Activated T-helper 2 cell treated with anti-CD3 and anti-CD28 coated beads, Interferon-gamma antibody, Interleukin-2, Interleukin-4, amounts not matched to agents 10 μg/mL and 5 μg/mL and 100 μg/mL, durations not matched to agents 14 hours and 24 hours and 36 hours (primary cell): ENCODE data around the gene GALNT12. TPM values are rescaled to one million over a fixed set of nuclear protein-coding genes. Genes with fewer than 3 reads are reported as not detected.
A peak's percentile ranks its signal among the peaks of the same experiment; 100 is the strongest.

Source experiments
- DNase-seq: peaks from one replicate; pipeline ENCODE4 v3.0.0; 2021; ENCODE audit warnings: low spot score
- H3K27ac Mint-ChIP-seq: one replicate; pipeline ENCODE4 v1.8.0; 2021; ENCODE audit warnings: mixed read lengths
- H3K27me3 Mint-ChIP-seq: one replicate; pipeline ENCODE4 v1.8.0; 2021; ENCODE audit warnings: low read depth, mixed read lengths
- H3K36me3 Mint-ChIP-seq: one replicate; pipeline ENCODE4 v1.8.0; 2021; ENCODE audit warnings: low read depth, mixed read lengths
- H3K4me1 Mint-ChIP-seq: one replicate; pipeline ENCODE4 v1.8.0; 2021; ENCODE audit warnings: low read depth, mixed read lengths
- H3K4me3 Mint-ChIP-seq: one replicate; pipeline ENCODE4 v1.8.0; 2021; ENCODE audit warnings: low read depth, mild to moderate bottlenecking, moderate library complexity, mixed read lengths
- H3K9me3 Mint-ChIP-seq: one replicate; pipeline ENCODE4 v1.8.0; 2021; ENCODE audit warnings: mixed read lengths
- intact Hi-C: fragments of 100-400 bp; cut with micrococcal nuclease; formaldehyde crosslinking; loops from one replicate; pipeline ENCODE4 v1.15.1; 2023
- total RNA-seq: library from RNA; stranded (reverse); gene quantifications from 2 replicates; pipeline ENCODE4 v1.2.3, GENCODE V29; 2022

GALNT12 gene
- 2.3 and 2.8 TPM in 2 replicates for total RNA-seq

- Mint-ChIP-seq H3K9me3 (no peaks in the 10 kb centered on the region), H3K27me3 (peaks cover 61% of the 10 kb centered on the region), H3K36me3 (peaks cover 2% of the 10 kb centered on the region), H3K4me3 (peak within 1 kb of the TSS; percentile 79), H3K27ac (no peak within 1 kb of the TSS), H3K4me1 (peaks cover 18% of the 10 kb centered on the region)
- intact Hi-C loops = no loop called here
- DNase-seq = peak; percentile 28
These were observed at the start of gene GALNT12 for GRCh38 chr9:98807070-98807813. GALNT12 (plus strand) TSS chr9:98807670; CDS start chr9:98807699, 29 bp downstream.

GRCh38 chr9:98760231-98760630 is 47.2 kb upstream of the GALNT12 start:
- H3K27ac Mint-ChIP-seq = no peak overlapping the region
- H3K4me1 Mint-ChIP-seq = no peaks in the 10 kb centered on the region
- no peaks in the 10 kb centered on the region for H3K36me3 Mint-ChIP-seq
- no peaks in the 10 kb centered on the region for H3K27me3 Mint-ChIP-seq
- DNase-seq = no peak
- H3K4me3 Mint-ChIP-seq = no peak overlapping the region
- H3K9me3 Mint-ChIP-seq = peaks cover 11% of the 10 kb centered on the region
- intact Hi-C loops = no loop called here

DNA sequence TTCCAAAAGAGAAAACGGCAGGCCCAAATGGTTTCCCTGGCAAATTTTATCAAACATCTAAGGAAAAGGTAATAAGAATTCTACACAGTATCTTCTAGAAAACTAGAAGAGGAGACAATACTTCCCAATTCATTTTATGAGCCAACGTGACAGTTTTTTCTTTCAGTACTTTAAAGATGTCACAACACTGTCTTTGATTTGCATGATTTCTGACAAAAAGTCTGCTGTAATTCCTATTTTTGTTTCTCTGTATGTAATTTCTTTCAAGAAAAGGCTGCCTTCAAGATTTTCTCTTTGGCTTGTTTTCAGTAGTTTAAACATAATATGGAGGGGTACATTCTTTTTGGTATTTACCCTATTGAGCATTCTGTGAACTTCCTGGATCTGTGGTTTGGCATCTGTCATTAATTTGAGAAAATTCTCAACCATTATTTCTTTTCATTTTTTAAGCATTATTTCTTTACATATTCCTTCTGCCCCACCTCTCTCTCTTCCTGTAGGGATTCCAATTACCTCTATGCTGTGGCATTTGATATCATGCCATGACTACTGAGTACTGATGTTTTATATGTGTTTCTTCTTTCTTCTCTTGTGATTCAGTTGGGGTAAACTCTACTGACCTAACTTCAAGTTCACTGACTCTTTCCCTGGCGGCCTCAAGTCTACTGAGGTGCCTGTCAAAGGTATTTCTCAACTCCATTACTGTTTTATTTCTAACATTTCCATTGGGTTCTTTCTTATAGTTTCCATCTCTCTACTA is 43.3 kb upstream of the GALNT12 start:
- no peak for DNase-seq
- Mint-ChIP-seq H3K4me3 (no peak overlapping the region), H3K27ac (no peak overlapping the region), H3K27me3 (no peaks in the 10 kb centered on the region), H3K36me3 (no peaks in the 10 kb centered on the region), H3K9me3 (no peaks in the 10 kb centered on the region), H3K4me1 (no peaks in the 10 kb centered on the region)
- intact Hi-C loops = no loop called here

DNA sequence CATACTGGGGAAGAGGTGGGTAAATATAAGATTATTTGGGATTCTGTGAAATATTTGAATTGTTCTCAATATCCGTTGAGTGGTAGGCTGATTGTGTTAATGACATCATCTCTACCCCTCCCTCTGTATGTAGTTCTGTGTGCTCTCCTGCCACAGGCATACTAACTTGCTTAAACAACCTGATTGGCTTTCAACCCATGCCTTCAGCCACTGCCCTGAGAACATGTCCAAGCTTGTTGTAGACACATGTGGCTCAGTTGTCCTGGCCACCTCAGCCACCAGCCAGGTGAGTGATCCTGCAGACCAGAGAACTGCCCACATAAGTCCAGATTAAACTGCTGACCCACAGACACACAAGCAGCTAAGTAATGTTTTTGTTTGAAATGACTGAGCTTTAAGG is 42.2 kb upstream of the GALNT12 start:
- intact Hi-C loops = no loop called here

GRCh38 chr9:98766586-98766985 is 40.9 kb upstream of the GALNT12 start:
- no peaks in the 10 kb centered on the region for H3K9me3 Mint-ChIP-seq
- no peak for DNase-seq
- no peak overlapping the region for H3K27ac Mint-ChIP-seq
- intact Hi-C loops = no loop called here
- no peaks in the 10 kb centered on the region for H3K27me3 Mint-ChIP-seq
- H3K4me3 Mint-ChIP-seq = no peak overlapping the region
- H3K36me3 Mint-ChIP-seq = no peaks in the 10 kb centered on the region
- H3K4me1 Mint-ChIP-seq = no peaks in the 10 kb centered on the region

More for the DNA sequence above, 42.2 kb upstream of the GALNT12 start:
- Mint-ChIP-seq H3K36me3 (no peaks in the 10 kb centered on the region), H3K27me3 (no peaks in the 10 kb centered on the region), H3K4me3 (no peak overlapping the region), H3K9me3 (no peaks in the 10 kb centered on the region), H3K4me1 (no peaks in the 10 kb centered on the region), H3K27ac (no peak overlapping the region)
- DNase-seq = no peak

GRCh38 chr9:98767196-98767595 is 40.3 kb upstream of the GALNT12 start:
- Mint-ChIP-seq H3K4me3 (no peak overlapping the region), H3K9me3 (no peaks in the 10 kb centered on the region), H3K4me1 (no peaks in the 10 kb centered on the region), H3K27me3 (no peaks in the 10 kb centered on the region), H3K27ac (no peak overlapping the region), H3K36me3 (no peaks in the 10 kb centered on the region)
- intact Hi-C loops = no loop called here
- no peak for DNase-seq

- H3K4me1 Mint-ChIP-seq = no peaks in the 10 kb centered on the region
- no peaks in the 10 kb centered on the region for H3K27me3 Mint-ChIP-seq
- intact Hi-C loops = no loop called here
- no peak overlapping the region for H3K27ac Mint-ChIP-seq
- H3K9me3 Mint-ChIP-seq = no peaks in the 10 kb centered on the region
- no peak for DNase-seq
- no peaks in the 10 kb centered on the region for H3K36me3 Mint-ChIP-seq
- no peak overlapping the region for H3K4me3 Mint-ChIP-seq
These were observed 39.6 kb upstream of the GALNT12 start for GRCh38 chr9:98767915-98768314.

- Mint-ChIP-seq H3K4me1 (no peaks in the 10 kb centered on the region), H3K27me3 (no peaks in the 10 kb centered on the region), H3K36me3 (no peaks in the 10 kb centered on the region), H3K4me3 (no peak overlapping the region), H3K27ac (no peak overlapping the region), H3K9me3 (no peaks in the 10 kb centered on the region)
- intact Hi-C loops = no loop called here
- DNase-seq = no peak
These were observed 39.1 kb upstream of the GALNT12 start for GRCh38 chr9:98768344-98768743.

GRCh38 chr9:98770717-98771116 is 36.8 kb upstream of the GALNT12 start:
- Mint-ChIP-seq H3K9me3 (no peaks in the 10 kb centered on the region), H3K4me1 (no peaks in the 10 kb centered on the region), H3K27ac (no peak overlapping the region), H3K27me3 (no peaks in the 10 kb centered on the region), H3K36me3 (no peaks in the 10 kb centered on the region), H3K4me3 (no peak overlapping the region)
- no peak for DNase-seq
- intact Hi-C loops = loop anchor here (5.0 kb wide), 1 partner anchor 233 kb away; no protein-coding TSS in a partner anchor

DNA sequence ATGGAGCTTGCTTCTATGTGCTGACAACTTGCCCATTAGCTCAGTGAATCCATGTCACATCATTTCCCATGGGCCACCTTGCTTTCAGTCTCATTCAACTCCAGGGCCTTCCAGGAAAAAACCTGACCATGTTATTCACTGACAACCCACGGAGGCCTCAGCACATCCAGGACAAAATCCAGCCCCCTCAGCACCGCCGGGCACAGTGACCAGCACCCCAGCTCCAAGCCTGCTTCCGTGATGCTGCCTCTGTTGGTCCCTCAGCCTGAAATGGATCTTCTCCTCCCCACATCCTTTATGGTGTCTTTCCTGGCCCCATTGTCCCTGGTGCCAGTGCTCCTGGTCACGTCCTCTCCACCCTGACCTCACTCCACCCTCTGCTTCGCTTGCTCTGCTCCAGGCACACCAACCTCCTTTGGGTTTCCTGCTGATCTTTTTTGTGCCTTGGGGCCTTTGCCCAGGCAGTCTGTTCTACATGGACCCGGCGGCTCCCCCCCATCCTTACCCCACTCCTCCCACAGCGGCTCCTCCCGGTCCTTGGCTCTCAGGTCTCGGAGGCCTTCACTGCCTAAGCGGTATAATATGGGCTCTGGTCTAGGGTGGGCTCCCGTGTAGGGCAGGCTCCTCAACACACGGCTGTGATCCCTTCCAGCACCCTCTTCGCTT is 36.1 kb upstream of the GALNT12 start:
- Mint-ChIP-seq H3K27ac (no peak overlapping the region), H3K4me3 (no peak overlapping the region), H3K36me3 (no peaks in the 10 kb centered on the region), H3K9me3 (no peaks in the 10 kb centered on the region), H3K27me3 (no peaks in the 10 kb centered on the region), H3K4me1 (no peaks in the 10 kb centered on the region)
- intact Hi-C loops = loop anchor here (5.0 kb wide), 1 partner anchor 234 kb away; no protein-coding TSS in a partner anchor
- DNase-seq = no peak

DNA sequence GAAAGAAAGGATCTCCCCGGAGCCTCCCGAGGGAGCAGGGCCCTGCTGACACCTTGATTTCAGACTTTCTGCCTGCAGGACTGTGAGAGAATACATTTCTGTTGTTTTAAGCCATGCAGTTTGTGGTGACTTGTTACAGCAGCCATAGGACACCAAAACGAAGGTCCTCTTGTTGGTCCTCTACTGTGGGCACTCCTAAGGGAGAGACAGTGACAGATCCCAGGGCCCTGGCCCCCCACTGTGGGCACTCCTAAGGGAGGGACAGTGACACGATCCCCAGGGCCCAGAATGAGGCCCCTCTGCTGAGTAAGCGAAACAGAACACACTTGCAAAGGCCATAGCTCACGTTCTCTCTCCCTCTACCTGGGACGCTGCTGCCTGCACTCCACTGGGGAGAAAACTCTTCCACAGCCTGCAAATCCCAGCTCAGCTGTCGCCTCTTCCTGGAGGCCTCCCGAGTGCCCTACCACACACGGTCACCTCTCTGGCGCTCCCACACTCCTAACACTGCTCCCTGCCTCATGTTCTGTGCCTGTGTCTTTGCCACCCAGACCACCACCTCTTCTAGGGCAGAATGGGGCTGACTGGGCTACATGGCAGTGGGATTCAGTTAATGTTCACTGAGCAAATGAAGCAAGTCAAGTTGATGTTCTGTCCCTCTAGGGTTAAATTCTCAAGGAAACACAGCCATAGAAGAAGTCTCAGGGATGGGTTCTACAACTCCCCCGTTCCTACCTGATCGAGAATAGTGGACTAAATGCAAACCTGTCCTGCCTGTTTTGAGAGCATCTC is 34.9 kb upstream of the GALNT12 start:
- no peaks in the 10 kb centered on the region for H3K9me3 Mint-ChIP-seq
- no peak for DNase-seq
- no peaks in the 10 kb centered on the region for H3K27me3 Mint-ChIP-seq
- H3K27ac Mint-ChIP-seq = no peak overlapping the region
- no peaks in the 10 kb centered on the region for H3K4me1 Mint-ChIP-seq
- no peaks in the 10 kb centered on the region for H3K36me3 Mint-ChIP-seq
- H3K4me3 Mint-ChIP-seq = no peak overlapping the region
- intact Hi-C loops = loop anchor here (5.0 kb wide), 1 partner anchor 235 kb away; no protein-coding TSS in a partner anchor

DNA sequence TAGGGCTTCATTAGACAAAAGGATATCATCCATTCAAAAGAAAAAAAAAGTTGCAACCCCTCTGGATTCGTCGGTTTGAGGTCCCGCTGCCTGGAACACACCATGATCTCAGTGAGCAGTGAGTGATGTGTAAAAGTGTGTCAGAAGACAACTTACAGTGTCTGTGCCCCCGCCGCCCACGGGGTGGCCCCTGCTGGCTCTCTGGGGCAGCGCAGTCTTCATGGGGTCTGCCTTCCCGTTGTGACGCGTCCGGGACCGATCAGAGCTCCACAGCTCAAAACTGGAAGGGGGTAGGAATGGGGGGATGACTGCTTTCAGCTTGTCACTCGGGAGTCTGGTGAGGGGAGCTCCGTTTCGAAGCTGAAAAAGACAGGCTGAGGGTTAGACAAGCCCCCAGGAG is 33.7 kb upstream of the GALNT12 start:
- H3K27me3 Mint-ChIP-seq = no peaks in the 10 kb centered on the region
- H3K4me3 Mint-ChIP-seq = no peak overlapping the region
- intact Hi-C loops = loop anchor here (5.0 kb wide), 1 partner anchor 236 kb away; no protein-coding TSS in a partner anchor
- no peaks in the 10 kb centered on the region for H3K36me3 Mint-ChIP-seq
- H3K9me3 Mint-ChIP-seq = no peaks in the 10 kb centered on the region
- H3K27ac Mint-ChIP-seq = no peak overlapping the region
- no peaks in the 10 kb centered on the region for H3K4me1 Mint-ChIP-seq
- DNase-seq = no peak
